ENCODE results near the gene TNK2.

TNK2 gene

DNA sequence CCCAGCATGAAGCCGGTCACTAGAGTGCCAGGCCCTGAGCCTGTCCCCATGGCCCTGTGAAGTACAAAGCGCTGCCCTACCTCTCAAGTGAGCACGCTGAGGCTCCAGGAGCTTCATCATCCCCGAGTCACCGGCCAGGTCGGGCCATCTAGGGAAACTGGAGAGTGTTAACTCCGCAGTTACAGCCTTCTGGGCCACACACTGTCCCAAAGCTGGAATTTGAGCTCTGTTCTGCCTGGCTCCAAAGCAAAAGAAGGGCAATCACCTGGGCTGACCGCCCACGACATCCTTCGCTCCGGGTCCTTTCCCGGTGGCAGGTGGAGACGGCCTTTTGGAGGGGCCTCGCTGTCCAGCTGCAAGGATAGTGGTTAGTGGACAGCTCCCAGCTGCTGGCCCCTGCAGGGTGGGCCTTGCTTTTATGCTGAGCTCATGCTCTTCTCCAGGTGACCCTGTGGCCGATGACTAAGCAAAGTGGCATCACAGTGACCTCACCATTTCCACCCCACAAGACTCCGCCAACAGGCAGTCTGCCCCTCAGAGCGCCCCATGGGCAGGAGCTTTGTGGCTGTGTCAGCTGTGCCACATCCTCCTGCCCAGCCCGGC, 93.1 kb downstream of the TNK2 start:
- no peak overlapping the region for H3K4me3 ChIP-seq (replicated peaks; ENCODE audit: low read depth, low read length)
- TF ChIP-seq, protein P1, sequence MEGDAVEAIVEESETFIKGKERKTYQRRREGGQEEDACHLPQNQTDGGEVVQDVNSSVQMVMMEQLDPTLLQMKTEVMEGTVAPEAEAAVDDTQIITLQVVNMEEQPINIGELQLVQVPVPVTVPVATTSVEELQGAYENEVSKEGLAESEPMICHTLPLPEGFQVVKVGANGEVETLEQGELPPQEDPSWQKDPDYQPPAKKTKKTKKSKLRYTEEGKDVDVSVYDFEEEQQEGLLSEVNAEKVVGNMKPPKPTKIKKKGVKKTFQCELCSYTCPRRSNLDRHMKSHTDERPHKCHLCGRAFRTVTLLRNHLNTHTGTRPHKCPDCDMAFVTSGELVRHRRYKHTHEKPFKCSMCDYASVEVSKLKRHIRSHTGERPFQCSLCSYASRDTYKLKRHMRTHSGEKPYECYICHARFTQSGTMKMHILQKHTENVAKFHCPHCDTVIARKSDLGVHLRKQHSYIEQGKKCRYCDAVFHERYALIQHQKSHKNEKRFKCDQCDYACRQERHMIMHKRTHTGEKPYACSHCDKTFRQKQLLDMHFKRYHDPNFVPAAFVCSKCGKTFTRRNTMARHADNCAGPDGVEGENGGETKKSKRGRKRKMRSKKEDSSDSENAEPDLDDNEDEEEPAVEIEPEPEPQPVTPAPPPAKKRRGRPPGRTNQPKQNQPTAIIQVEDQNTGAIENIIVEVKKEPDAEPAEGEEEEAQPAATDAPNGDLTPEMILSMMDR (IDR thresholded peaks at IDR 0.05; ENCODE audit: low read depth, low read length, missing control alignments) = no peak
- DNase-seq (ENCODE audit: extremely low read depth, low read depth) = no peak

- DNase-seq (ENCODE audit: extremely low read depth, low read depth) = no peak
- TF ChIP-seq, protein P1 (IDR thresholded peaks at IDR 0.05; ENCODE audit: low read depth, low read length, missing control alignments) = no peak
- H3K4me3 ChIP-seq (replicated peaks; ENCODE audit: low read depth, low read length) = no peak overlapping the region
Observed at GRCh38 chr3:195813916-195814640, 94.3 kb downstream of the TNK2 start.
